MM.1S (cell line): ENCODE data around the gene CP.

ENCODE experiments used
- DNase-seq: peaks from one replicate; pipeline ENCODE4 v3.0.0-alpha.2; 2015
- H2AFZ ChIP-seq: fragments of 300-600 bp; sonication (generic); 2 replicates; pipeline ENCODE4 v1.6.0; 2016; ENCODE audit warnings: antibody characterized with exemption, low read length
- H3F3A ChIP-seq: fragments of 300-600 bp; sonication (generic); 2 replicates; pipeline ENCODE4 v1.6.1; 2016; ENCODE audit warnings: mild to moderate bottlenecking, antibody characterized with exemption, low read length, moderate library complexity, mixed read lengths; ENCODE audit not compliant: insufficient read depth
- H3K27ac ChIP-seq: fragments of 300-600 bp; sonication (generic); 2 replicates; pipeline ENCODE4 v1.5.1; 2016; ENCODE audit warnings: mild to moderate bottlenecking, low read length
- H3K27me3 ChIP-seq: fragments of 300-600 bp; sonication (generic); replicated peaks from 2 replicates; pipeline ENCODE4 v1.6.0; 2016; ENCODE audit warnings: low read length; ENCODE audit not compliant: insufficient read depth
- H3K36me3 ChIP-seq: fragments of 300-600 bp; sonication (generic); replicated peaks from 2 replicates; pipeline ENCODE4 v1.6.1; 2016; ENCODE audit warnings: mild to moderate bottlenecking, low read length, mixed read lengths; ENCODE audit not compliant: insufficient read depth
- H3K4me1 ChIP-seq: fragments of 300-600 bp; sonication (generic); 2 replicates; pipeline ENCODE4 v1.6.1; 2016; ENCODE audit warnings: low read length, mixed read lengths
- H3K4me2 ChIP-seq: fragments of 300-600 bp; sonication (generic); 2 replicates; pipeline ENCODE4 v1.6.0; 2016; ENCODE audit warnings: low read depth, low read length
- H3K4me3 ChIP-seq: fragments of 300-600 bp; sonication (generic); 2 replicates; pipeline ENCODE4 v1.5.1; 2016; ENCODE audit warnings: low read length, mixed read lengths
- H3K79me2 ChIP-seq: fragments of 300-600 bp; sonication (generic); 2 replicates; pipeline ENCODE4 v1.6.1; 2016; ENCODE audit warnings: mixed run types, low read length, mixed read lengths
- H3K9ac ChIP-seq: fragments of 300-600 bp; sonication (generic); 2 replicates; pipeline ENCODE4 v1.6.1; 2016; ENCODE audit warnings: low read length, mixed read lengths
- H3K9me2 ChIP-seq: fragments of 300-600 bp; sonication (generic); replicated peaks from 2 replicates; pipeline ENCODE4 v1.6.1; 2016; ENCODE audit warnings: mild to moderate bottlenecking, low read length, mixed read lengths; ENCODE audit not compliant: insufficient read depth
- H3K9me3 ChIP-seq: fragments of 300-600 bp; sonication (generic); replicated peaks from 2 replicates; pipeline ENCODE4 v1.6.1; 2016; ENCODE audit warnings: mild to moderate bottlenecking, low read length, mixed read lengths; ENCODE audit not compliant: insufficient read depth
- H4K20me1 ChIP-seq: fragments of 300-600 bp; sonication (generic); 2 replicates; pipeline ENCODE4 v1.6.1; 2016; ENCODE audit warnings: mild to moderate bottlenecking, low read length, moderate library complexity, mixed read lengths; ENCODE audit not compliant: insufficient read depth
- EZH2 ChIP-seq: fragments of 300-600 bp; sonication (generic); optimal IDR thresholded peaks from 2 replicates; pipeline ENCODE3; 2017; ENCODE audit warnings: low read depth, mild to moderate bottlenecking, antibody characterized with exemption, low read length, mixed read lengths
- EZH2phosphoT487 ChIP-seq: fragments of 300-600 bp; sonication (generic); IDR thresholded peaks from 2 replicates; pipeline ENCODE4 v1.6.1; 2018; ENCODE audit warnings: antibody characterized with exemption, low read length
- TF ChIP-seq, protein P1 (sequence below): fragments of 300-600 bp; sonication (generic); IDR thresholded peaks from 2 replicates; pipeline ENCODE4 v1.5.1; 2016; ENCODE audit warnings: antibody characterized with exemption, low read length, mixed read lengths

Gene CP

GRCh38 chr3:149234671-149235245 is 13.1 kb upstream of the CP start:
- Histone ChIP-seq H3K36me3 (no peaks in the 10 kb centered on the region), H3K27me3 (no peaks in the 10 kb centered on the region), H3K9me2 (no peaks in the 10 kb centered on the region), H3K79me2 (no peaks in the 10 kb centered on the region), H3K4me1 (no peaks in the 10 kb centered on the region), H3K4me3 (no peak overlapping the region), H3K4me2 (no peak overlapping the region), H3K27ac (no peak overlapping the region), H3K9me3 (no peaks in the 10 kb centered on the region), H4K20me1 (no peaks in the 10 kb centered on the region), H3K9ac (no peak overlapping the region), H2AFZ (no peak overlapping the region), H3F3A (no peaks in the 10 kb centered on the region)
- DNase-seq, result no peak
- no peak for TF ChIP-seq EZH2
- no peak for TF ChIP-seq EZH2phosphoT487
- TF ChIP-seq, protein P1, sequence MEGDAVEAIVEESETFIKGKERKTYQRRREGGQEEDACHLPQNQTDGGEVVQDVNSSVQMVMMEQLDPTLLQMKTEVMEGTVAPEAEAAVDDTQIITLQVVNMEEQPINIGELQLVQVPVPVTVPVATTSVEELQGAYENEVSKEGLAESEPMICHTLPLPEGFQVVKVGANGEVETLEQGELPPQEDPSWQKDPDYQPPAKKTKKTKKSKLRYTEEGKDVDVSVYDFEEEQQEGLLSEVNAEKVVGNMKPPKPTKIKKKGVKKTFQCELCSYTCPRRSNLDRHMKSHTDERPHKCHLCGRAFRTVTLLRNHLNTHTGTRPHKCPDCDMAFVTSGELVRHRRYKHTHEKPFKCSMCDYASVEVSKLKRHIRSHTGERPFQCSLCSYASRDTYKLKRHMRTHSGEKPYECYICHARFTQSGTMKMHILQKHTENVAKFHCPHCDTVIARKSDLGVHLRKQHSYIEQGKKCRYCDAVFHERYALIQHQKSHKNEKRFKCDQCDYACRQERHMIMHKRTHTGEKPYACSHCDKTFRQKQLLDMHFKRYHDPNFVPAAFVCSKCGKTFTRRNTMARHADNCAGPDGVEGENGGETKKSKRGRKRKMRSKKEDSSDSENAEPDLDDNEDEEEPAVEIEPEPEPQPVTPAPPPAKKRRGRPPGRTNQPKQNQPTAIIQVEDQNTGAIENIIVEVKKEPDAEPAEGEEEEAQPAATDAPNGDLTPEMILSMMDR, result no peak

GRCh38 chr3:149233323-149233722 is 11.7 kb upstream of the CP start:
- H3K36me3 ChIP-seq, result no peaks in the 10 kb centered on the region
- no peak overlapping the region for H3K4me2 ChIP-seq
- no peak overlapping the region for H3K4me3 ChIP-seq
- H3F3A ChIP-seq, result no peaks in the 10 kb centered on the region
- TF ChIP-seq EZH2, result no peak
- TF ChIP-seq EZH2phosphoT487, result no peak
- TF ChIP-seq, protein P1, result no peak
- H3K27me3 ChIP-seq, result no peaks in the 10 kb centered on the region
- H3K27ac ChIP-seq, result no peak overlapping the region
- DNase-seq, result no peak
- H3K9me2 ChIP-seq, result no peaks in the 10 kb centered on the region
- H4K20me1 ChIP-seq, result no peaks in the 10 kb centered on the region
- H3K9me3 ChIP-seq, result no peaks in the 10 kb centered on the region
- no peak overlapping the region for H3K9ac ChIP-seq
- no peaks in the 10 kb centered on the region for H3K4me1 ChIP-seq
- H2AFZ ChIP-seq, result no peak overlapping the region
- H3K79me2 ChIP-seq, result no peaks in the 10 kb centered on the region

DNA sequence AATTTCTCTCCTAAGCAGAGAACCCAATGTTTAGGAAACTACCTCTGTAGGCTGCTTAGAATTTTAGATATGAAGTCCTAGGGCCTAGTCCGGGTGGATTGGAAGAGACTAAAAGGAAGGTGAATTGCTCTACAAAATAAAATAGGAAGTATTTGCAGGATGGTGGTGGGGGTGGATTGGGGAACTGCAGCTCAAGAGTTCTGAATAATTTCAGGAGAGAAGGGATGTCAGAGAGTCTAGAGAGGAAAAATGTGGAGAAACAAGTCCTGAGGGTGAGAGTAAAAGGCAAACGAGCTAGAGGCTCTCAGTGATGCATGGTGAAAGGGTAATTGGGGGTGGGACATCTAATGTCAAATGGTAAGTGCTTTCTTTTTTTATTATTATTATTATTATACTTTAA is 10.2 kb upstream of the CP start:
- no peaks in the 10 kb centered on the region for H3K4me1 ChIP-seq
- no peaks in the 10 kb centered on the region for H4K20me1 ChIP-seq
- no peaks in the 10 kb centered on the region for H3K9me3 ChIP-seq
- no peak overlapping the region for H3K4me3 ChIP-seq
- no peak for TF ChIP-seq EZH2
- TF ChIP-seq EZH2phosphoT487, result no peak
- TF ChIP-seq, protein P1, result no peak
- H3K9me2 ChIP-seq, result no peaks in the 10 kb centered on the region
- no peak overlapping the region for H3K27ac ChIP-seq
- no peaks in the 10 kb centered on the region for H3F3A ChIP-seq
- H2AFZ ChIP-seq, result no peak overlapping the region
- no peaks in the 10 kb centered on the region for H3K27me3 ChIP-seq
- no peak for DNase-seq
- H3K36me3 ChIP-seq, result no peaks in the 10 kb centered on the region
- no peaks in the 10 kb centered on the region for H3K79me2 ChIP-seq
- H3K4me2 ChIP-seq, result no peak overlapping the region
- H3K9ac ChIP-seq, result no peak overlapping the region
